ENCODE measurements around the gene SAP30BP. TPM values are rescaled to one million over a fixed set of nuclear protein-coding genes. Genes with fewer than 3 reads are reported as not detected.

Gene SAP30BP
- total and polyA plus RNA-seq, 2 experiments from 2014 or later: 44.9 to 97.9 TPM

DNA sequence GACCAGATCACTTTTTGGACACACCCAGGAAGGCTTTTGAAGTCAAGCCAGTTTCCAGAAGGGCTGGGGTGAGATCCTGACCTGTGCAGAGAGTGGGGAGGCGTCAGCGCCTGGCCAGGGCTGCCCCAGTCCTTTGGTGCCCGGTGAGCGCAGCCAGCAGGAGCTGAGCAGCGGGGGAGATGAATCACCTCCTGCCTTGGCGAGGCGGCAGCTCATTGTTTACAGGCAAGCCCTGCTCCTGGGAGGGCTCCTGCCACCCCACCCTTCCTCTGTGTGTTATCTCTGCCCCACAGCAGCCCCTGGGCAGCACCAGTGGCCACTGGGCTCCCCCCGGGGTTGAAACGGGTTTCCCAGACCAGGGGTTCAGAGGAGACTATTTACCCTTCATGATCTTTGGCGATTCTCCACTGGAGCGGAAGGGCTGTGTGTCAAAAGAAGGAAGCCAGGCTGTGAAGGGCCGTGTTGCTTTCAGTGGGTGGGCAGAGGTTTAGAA lies 40.0 kb downstream of the SAP30BP start (continued):
- TF ChIP-seq STAT1 (IDR thresholded peaks at IDR 0.05; ENCODE audit: unreplicated experiment) (no peak), ZNF114 (CRISPR knock-in tag; IDR thresholded peaks at IDR 0.05) (no peak), NANOG (IDR thresholded peaks at IDR 0.05; ENCODE audit: borderline replicate concordance) (no peak), EZH2phosphoT487 (IDR thresholded peaks at IDR 0.05; ENCODE audit: unreplicated experiment) (no peak)
- TF ChIP-seq, protein P1, sequence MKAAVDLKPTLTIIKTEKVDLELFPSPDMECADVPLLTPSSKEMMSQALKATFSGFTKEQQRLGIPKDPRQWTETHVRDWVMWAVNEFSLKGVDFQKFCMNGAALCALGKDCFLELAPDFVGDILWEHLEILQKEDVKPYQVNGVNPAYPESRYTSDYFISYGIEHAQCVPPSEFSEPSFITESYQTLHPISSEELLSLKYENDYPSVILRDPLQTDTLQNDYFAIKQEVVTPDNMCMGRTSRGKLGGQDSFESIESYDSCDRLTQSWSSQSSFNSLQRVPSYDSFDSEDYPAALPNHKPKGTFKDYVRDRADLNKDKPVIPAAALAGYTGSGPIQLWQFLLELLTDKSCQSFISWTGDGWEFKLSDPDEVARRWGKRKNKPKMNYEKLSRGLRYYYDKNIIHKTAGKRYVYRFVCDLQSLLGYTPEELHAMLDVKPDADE (IDR thresholded peaks at IDR 0.05): no peak
- TF ChIP-seq, protein P2, sequence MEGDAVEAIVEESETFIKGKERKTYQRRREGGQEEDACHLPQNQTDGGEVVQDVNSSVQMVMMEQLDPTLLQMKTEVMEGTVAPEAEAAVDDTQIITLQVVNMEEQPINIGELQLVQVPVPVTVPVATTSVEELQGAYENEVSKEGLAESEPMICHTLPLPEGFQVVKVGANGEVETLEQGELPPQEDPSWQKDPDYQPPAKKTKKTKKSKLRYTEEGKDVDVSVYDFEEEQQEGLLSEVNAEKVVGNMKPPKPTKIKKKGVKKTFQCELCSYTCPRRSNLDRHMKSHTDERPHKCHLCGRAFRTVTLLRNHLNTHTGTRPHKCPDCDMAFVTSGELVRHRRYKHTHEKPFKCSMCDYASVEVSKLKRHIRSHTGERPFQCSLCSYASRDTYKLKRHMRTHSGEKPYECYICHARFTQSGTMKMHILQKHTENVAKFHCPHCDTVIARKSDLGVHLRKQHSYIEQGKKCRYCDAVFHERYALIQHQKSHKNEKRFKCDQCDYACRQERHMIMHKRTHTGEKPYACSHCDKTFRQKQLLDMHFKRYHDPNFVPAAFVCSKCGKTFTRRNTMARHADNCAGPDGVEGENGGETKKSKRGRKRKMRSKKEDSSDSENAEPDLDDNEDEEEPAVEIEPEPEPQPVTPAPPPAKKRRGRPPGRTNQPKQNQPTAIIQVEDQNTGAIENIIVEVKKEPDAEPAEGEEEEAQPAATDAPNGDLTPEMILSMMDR (conservative IDR thresholded peaks at IDR 0.05; ENCODE audit: low read depth in 2 of 2): no peak

DNA sequence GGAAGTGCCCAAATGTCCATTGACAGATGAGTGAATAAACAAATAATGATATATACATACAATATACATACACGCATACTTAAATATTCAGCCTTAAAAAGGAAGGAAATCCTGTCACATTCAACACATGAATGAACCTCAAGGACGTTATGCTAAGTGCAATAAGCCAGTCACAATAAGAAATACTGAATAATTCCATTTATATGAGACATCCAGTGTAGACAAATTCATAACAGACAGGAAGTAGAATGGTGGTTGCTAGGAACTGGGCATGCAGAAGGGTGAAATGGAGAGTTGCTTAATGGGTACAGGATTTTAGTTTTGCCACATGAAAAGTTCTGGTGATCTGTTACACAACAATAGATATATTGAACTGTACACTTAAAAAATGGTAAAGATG lies 45.3 kb downstream of the SAP30BP start:
- no peak overlapping the region for H3K4me2 ChIP-seq
- DNase-seq (ENCODE audit: low spot score) (no peak), ATAC-seq (no peak)
- no peaks in the 10 kb centered on the region for H3F3A ChIP-seq (replicated peaks; ENCODE audit: low read depth)
- H3K9me2 ChIP-seq (ENCODE audit: insufficient read depth): no peaks in the 10 kb centered on the region
- H3K36me3 ChIP-seq (ENCODE audit: insufficient read depth): peaks cover 2% of the 10 kb centered on the region; the same call in 1 of the 2 replicates
- no peaks in the 10 kb centered on the region for H3K79me2 ChIP-seq (replicated peaks; ENCODE audit: insufficient read depth)
- Mint-ChIP-seq H3K4me3 (no peak overlapping the region), H3K36me3 (ENCODE audit: low read depth) (peaks cover 5% of the 10 kb centered on the region; the same call in 2 of the 3 replicates), H3K9me3 (no peaks in the 10 kb centered on the region), H3K4me1 (no peaks in the 10 kb centered on the region), H3K27ac (no peak overlapping the region), H3K27me3 (ENCODE audit: insufficient read depth, low read depth, poor library complexity) (peaks cover 15% of the 10 kb centered on the region)
- no peaks in the 10 kb centered on the region for H4K20me1 ChIP-seq (replicated peaks; ENCODE audit: insufficient read depth)
- H3K4me1 ChIP-seq (ENCODE audit: insufficient read depth): no peaks in the 10 kb centered on the region
- no peaks in the 10 kb centered on the region for H3K27me3 ChIP-seq (ENCODE audit: insufficient read depth)
- TF ChIP-seq, protein P2 (conservative IDR thresholded peaks at IDR 0.05; ENCODE audit: low read depth in 2 of 2): no peak
- TF ChIP-seq ZNF114 (CRISPR knock-in tag; IDR thresholded peaks at IDR 0.05) (no peak), POLR2AphosphoS5 (IDR thresholded peaks at IDR 0.05; ENCODE audit: low read depth) (no peak), JUNB (IDR thresholded peaks at IDR 0.05; ENCODE audit: unreplicated experiment) (no peak)
- H3K27ac ChIP-seq (ENCODE audit: low read depth): no peak overlapping the region
- H2AFZ ChIP-seq: no peak overlapping the region
- H3K4me3 ChIP-seq: no peak overlapping the region

DNA sequence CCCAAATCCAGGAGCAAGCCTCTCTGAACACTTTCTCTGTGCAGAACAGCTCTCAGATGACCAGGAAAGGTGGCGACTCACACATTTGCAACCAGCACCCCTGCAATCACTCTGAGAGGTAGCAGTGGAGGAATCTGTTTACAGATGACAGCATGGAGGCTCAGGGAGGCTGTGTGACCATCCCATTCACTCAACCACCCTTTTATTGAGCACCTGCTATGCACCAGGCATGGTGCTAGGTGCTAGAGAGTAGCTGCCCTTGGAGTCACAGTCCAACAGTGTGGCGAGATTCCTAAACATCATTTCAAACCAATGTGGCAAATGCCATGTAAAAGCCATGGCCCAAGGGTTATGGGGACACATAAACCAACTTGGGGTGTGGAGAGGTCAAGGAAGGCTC lies 52.6 kb downstream of the SAP30BP start:
- Histone ChIP-seq H4K20me1 (replicated peaks; ENCODE audit: insufficient read depth) (no peaks in the 10 kb centered on the region), H3K4me2 (no peak overlapping the region), H3K27ac (ENCODE audit: low read depth) (no peak overlapping the region), H3K36me3 (ENCODE audit: insufficient read depth) (no peaks in the 10 kb centered on the region), H2AFZ (no peak overlapping the region), H3K4me1 (ENCODE audit: insufficient read depth) (no peaks in the 10 kb centered on the region; the same call in 1 of the 2 replicates), H3K4me3 (no peak overlapping the region), H3K9me2 (ENCODE audit: insufficient read depth) (no peaks in the 10 kb centered on the region), H3F3A (replicated peaks; ENCODE audit: low read depth) (peaks cover 12% of the 10 kb centered on the region; the same call in 1 of the 2 replicates), H3K27me3 (ENCODE audit: insufficient read depth) (peaks cover 17% of the 10 kb centered on the region), H3K79me2 (replicated peaks; ENCODE audit: insufficient read depth) (no peaks in the 10 kb centered on the region)
- Mint-ChIP-seq H3K27me3 (ENCODE audit: insufficient read depth, low read depth, poor library complexity) (peaks cover 25% of the 10 kb centered on the region), H3K4me3 (peak overlapping the region; percentile 75; the same call in 1 of the 3 replicates), H3K4me1 (peaks cover 2% of the 10 kb centered on the region; the same call in 2 of the 3 replicates), H3K27ac (no peak overlapping the region), H3K9me3 (no peaks in the 10 kb centered on the region), H3K36me3 (ENCODE audit: low read depth) (no peaks in the 10 kb centered on the region)
- no peak for DNase-seq (ENCODE audit: low spot score)
- ATAC-seq: no peak
- TF ChIP-seq ZNF331 (CRISPR knock-in tag; IDR thresholded peaks at IDR 0.05; ENCODE audit: low read depth): no peak
- TF ChIP-seq JUNB (IDR thresholded peaks at IDR 0.05; ENCODE audit: unreplicated experiment): no peak
- TF ChIP-seq STAT1 (IDR thresholded peaks at IDR 0.05; ENCODE audit: unreplicated experiment): no peak

Data from GM23338 (cell line).